ENCODE data around the gene DOCK2. TPM values are rescaled to one million over a fixed set of nuclear protein-coding genes. Genes with fewer than 3 reads are reported as not detected.

Gene DOCK2
- total and polyA plus RNA-seq, 5 donors from 2014 or later = 65.9 to 354 (median 71.1) TPM

DNA sequence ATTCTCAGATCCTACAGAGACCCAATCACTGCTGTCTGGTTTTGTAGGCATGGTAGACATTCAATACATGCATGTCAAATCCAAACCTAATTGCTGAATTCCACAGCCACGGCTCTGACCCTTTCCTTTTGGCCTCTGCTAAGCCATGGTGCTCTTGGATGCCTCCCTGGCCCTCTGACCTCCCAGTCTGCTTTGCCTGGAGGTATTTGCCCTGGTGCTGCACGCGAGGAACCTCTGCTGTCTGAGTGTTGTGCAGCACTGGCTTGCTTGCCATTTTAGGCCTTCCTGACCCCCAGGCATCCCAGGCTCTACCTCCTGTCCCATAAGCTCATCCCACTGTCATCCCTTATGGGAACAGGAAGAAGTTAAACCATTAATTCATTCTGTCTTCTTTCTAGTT is 60.9 kb downstream of the DOCK2 start:
- Histone ChIP-seq H3K4me1 (ENCODE audit: control insufficient read depth, insufficient read depth, low read length, poor library complexity, severe bottlenecking) (no peaks in the 10 kb centered on the region), H3K27me3 (ENCODE audit: control insufficient read depth, insufficient read depth, low read length) (no peaks in the 10 kb centered on the region), H3K36me3 (ENCODE audit: control insufficient read depth, insufficient read depth, low read length) (peaks cover 99% of the 10 kb centered on the region), H3K27ac (ENCODE audit: insufficient read depth, low read length, poor library complexity, severe bottlenecking) (no peak overlapping the region), H3K4me3 (ENCODE audit: low read depth, low read length) (no peak overlapping the region), H3K9me3 (ENCODE audit: control insufficient read depth in 2 of 2, low read length in 2 of 2) (no peaks in the 10 kb centered on the region)
- DNase-seq (no peak), ATAC-seq (ENCODE audit: low read depth in 2 of 2) (no peak)
- Mint-ChIP-seq H3K36me3 (peaks cover 80% of the 10 kb centered on the region), H3K9me3 (no peaks in the 10 kb centered on the region), H3K4me1 (peaks cover 0 to 4% (median 1%) of the 10 kb centered on the region in 4 donors), H3K27ac (peak overlapping the region in 1 of 3 donors; percentile 6), H3K27me3 (no peaks in the 10 kb centered on the region), H3K4me3 (no peak overlapping the region)

- H3K4me1 ChIP-seq (ENCODE audit: control insufficient read depth, insufficient read depth, low read length, poor library complexity, severe bottlenecking) = no peaks in the 10 kb centered on the region
- peaks cover 94% of the 10 kb centered on the region for H3K36me3 ChIP-seq (ENCODE audit: control insufficient read depth, insufficient read depth, low read length)
- Mint-ChIP-seq H3K36me3 (peaks cover 74% of the 10 kb centered on the region), H3K4me1 (peaks cover 0 to 4% (median 3%) of the 10 kb centered on the region in 4 donors), H3K27ac (no peak overlapping the region), H3K9me3 (no peaks in the 10 kb centered on the region), H3K4me3 (no peak overlapping the region), H3K27me3 (no peaks in the 10 kb centered on the region)
- DNase-seq (no peak), ATAC-seq (ENCODE audit: low read depth in 2 of 2) (no peak)
- H3K27me3 ChIP-seq (ENCODE audit: control insufficient read depth, insufficient read depth, low read length) = no peaks in the 10 kb centered on the region
- H3K27ac ChIP-seq (ENCODE audit: insufficient read depth, low read length, poor library complexity, severe bottlenecking) = no peak overlapping the region
- H3K9me3 ChIP-seq (ENCODE audit: control insufficient read depth in 2 of 2, low read length in 2 of 2) = no peaks in the 10 kb centered on the region
- H3K4me3 ChIP-seq (ENCODE audit: low read depth, low read length) = no peak overlapping the region
Observed at GRCh38 chr5:169700611-169701010, 63.5 kb downstream of the DOCK2 start.

DNA sequence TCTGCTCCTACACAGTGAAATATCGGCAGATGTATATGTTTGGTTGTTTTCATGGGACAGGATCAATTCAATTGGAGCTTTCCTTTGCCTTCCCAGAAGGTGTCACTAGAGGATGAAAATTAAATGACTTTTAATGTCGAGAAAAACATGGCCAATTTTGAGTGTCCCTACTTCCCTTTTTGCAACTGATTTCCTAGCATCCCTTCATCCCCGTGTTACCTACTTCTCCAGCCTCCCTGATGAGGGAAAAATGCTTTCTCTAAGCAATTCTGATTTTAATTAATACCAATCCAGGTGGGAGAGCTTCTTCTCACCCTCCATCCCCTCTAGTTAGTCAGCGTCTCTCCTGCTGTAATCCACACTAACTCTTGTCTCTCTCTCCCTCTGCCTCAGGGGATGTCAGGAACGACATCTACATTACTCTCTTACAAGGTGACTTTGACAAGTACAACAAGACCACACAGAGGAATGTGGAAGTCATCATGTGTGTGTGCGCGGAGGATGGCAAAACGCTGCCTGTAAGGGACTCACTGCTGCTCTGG is 64.9 kb downstream of the DOCK2 start:
- no peaks in the 10 kb centered on the region for H3K27me3 ChIP-seq (ENCODE audit: control insufficient read depth, insufficient read depth, low read length)
- H3K4me3 ChIP-seq (ENCODE audit: low read depth, low read length) = no peak overlapping the region
- H3K4me3 Mint-ChIP-seq = no peak overlapping the region
- DNase-seq (no peak), ATAC-seq (ENCODE audit: low read depth in 2 of 2) (no peak)
- no peaks in the 10 kb centered on the region for H3K4me1 ChIP-seq (ENCODE audit: control insufficient read depth, insufficient read depth, low read length, poor library complexity, severe bottlenecking)
- peaks cover 94% of the 10 kb centered on the region for H3K36me3 ChIP-seq (ENCODE audit: control insufficient read depth, insufficient read depth, low read length)
- H3K4me1 Mint-ChIP-seq = peaks cover 0 to 4% (median 4%) of the 10 kb centered on the region in 4 donors
- H3K9me3 Mint-ChIP-seq = no peaks in the 10 kb centered on the region
- no peaks in the 10 kb centered on the region for H3K27me3 Mint-ChIP-seq
- H3K27ac Mint-ChIP-seq = peak overlapping the region in 2 of 3 donors; percentile 16 to 65
- no peak overlapping the region for H3K27ac ChIP-seq (ENCODE audit: insufficient read depth, low read length, poor library complexity, severe bottlenecking)
- H3K36me3 Mint-ChIP-seq = peaks cover 69% of the 10 kb centered on the region
- no peaks in the 10 kb centered on the region for H3K9me3 ChIP-seq (ENCODE audit: control insufficient read depth in 2 of 2, low read length in 2 of 2)

DNA sequence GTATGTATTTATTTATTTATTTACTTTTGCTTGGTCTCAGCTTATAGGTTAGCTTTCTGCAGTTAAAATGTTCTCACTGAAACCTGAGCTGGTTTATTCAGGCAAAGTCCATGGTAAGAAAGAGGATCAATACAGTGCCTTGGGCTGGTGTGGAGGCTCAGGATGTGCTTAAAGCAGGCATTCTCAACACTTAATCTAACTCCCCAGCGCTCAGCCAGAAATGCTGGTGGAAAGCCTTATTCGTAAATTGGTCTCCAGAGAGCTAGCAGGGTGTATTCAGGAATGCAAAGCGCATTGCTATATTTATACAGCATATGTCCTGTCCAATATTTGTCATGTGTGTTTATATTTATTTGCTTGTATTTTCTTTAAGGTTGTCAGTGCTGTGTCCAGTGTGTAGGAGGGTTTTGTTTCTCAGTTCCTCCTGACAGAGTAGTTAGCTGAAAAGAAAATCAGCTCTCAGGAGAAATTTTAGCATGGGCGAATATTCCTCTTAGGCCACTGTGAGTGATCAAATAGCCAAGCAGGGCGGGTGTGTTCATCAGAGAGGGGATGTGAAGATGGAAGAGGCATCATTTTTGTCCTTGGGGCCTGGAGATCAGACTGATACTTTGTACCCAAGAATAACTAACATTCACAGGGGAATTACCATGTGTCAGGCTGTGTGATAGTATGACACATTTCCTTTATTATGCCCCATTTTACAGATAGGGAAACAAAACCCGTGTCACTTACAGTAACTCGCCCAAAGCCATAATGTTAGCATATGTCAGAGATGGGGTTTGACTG is 65.8 kb downstream of the DOCK2 start:
- no peak overlapping the region for H3K4me3 ChIP-seq (ENCODE audit: low read depth, low read length)
- DNase-seq (peak in 1 of 3 donors; percentile 4), ATAC-seq (ENCODE audit: low read depth in 2 of 2) (no peak)
- peaks cover 94% of the 10 kb centered on the region for H3K36me3 ChIP-seq (ENCODE audit: control insufficient read depth, insufficient read depth, low read length)
- no peaks in the 10 kb centered on the region for H3K9me3 ChIP-seq (ENCODE audit: control insufficient read depth in 2 of 2, low read length in 2 of 2)
- H3K27me3 ChIP-seq (ENCODE audit: control insufficient read depth, insufficient read depth, low read length) = no peaks in the 10 kb centered on the region
- peaks cover 0 to 4% (median 4%) of the 10 kb centered on the region in 4 donors for H3K4me1 Mint-ChIP-seq
- no peaks in the 10 kb centered on the region for H3K9me3 Mint-ChIP-seq
- no peak overlapping the region for H3K27ac ChIP-seq (ENCODE audit: insufficient read depth, low read length, poor library complexity, severe bottlenecking)
- no peaks in the 10 kb centered on the region for H3K27me3 Mint-ChIP-seq
- H3K4me1 ChIP-seq (ENCODE audit: control insufficient read depth, insufficient read depth, low read length, poor library complexity, severe bottlenecking) = no peaks in the 10 kb centered on the region
- H3K36me3 Mint-ChIP-seq = peaks cover 68% of the 10 kb centered on the region
- H3K4me3 Mint-ChIP-seq = no peak overlapping the region
- peak overlapping the region in 2 of 3 donors; percentile 16 to 26 for H3K27ac Mint-ChIP-seq

GRCh38 chr5:169703813-169704212 is 66.7 kb downstream of the DOCK2 start:
- Mint-ChIP-seq H3K36me3 (peaks cover 69% of the 10 kb centered on the region), H3K4me3 (no peak overlapping the region), H3K27ac (peak overlapping the region in 1 of 3 donors; percentile 16), H3K9me3 (no peaks in the 10 kb centered on the region), H3K27me3 (no peaks in the 10 kb centered on the region), H3K4me1 (peaks cover 0 to 9% (median 5%) of the 10 kb centered on the region in 4 donors)
- ATAC-seq (ENCODE audit: low read depth in 2 of 2) = no peak
- no peaks in the 10 kb centered on the region for H3K4me1 ChIP-seq (ENCODE audit: control insufficient read depth, insufficient read depth, low read length, poor library complexity, severe bottlenecking)
- H3K27me3 ChIP-seq (ENCODE audit: control insufficient read depth, insufficient read depth, low read length) = no peaks in the 10 kb centered on the region
- no peak overlapping the region for H3K27ac ChIP-seq (ENCODE audit: insufficient read depth, low read length, poor library complexity, severe bottlenecking)
- no peak overlapping the region for H3K4me3 ChIP-seq (ENCODE audit: low read depth, low read length)
- peaks cover 94% of the 10 kb centered on the region for H3K36me3 ChIP-seq (ENCODE audit: control insufficient read depth, insufficient read depth, low read length)
- no peak for DNase-seq
- H3K9me3 ChIP-seq (ENCODE audit: control insufficient read depth in 2 of 2, low read length in 2 of 2) = no peaks in the 10 kb centered on the region

DNA sequence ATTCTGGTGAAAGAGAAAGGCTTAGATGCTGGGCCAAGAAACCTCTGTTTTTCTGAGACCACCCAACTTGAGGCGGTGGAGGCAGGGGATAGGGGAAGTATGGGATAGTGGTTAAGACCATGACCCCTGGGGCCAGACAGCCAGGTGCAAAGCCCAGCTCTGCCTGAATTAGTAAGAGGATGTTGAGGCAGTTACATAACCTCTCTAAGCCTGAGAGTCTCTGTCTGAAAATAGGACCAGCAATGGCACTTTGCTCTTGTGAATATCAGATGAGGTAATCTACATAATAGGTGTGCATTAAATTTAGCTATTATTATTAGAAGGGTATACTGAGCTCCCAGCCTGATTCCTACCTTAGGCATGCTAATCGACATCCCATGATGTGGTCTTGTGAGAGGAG is 68.2 kb downstream of the DOCK2 start:
- DNase-seq (no peak), ATAC-seq (ENCODE audit: low read depth in 2 of 2) (no peak)
- Histone ChIP-seq H3K9me3 (ENCODE audit: control insufficient read depth in 2 of 2, low read length in 2 of 2) (no peaks in the 10 kb centered on the region), H3K4me3 (ENCODE audit: low read depth, low read length) (no peak overlapping the region), H3K27me3 (ENCODE audit: control insufficient read depth, insufficient read depth, low read length) (no peaks in the 10 kb centered on the region), H3K4me1 (ENCODE audit: control insufficient read depth, insufficient read depth, low read length, poor library complexity, severe bottlenecking) (no peaks in the 10 kb centered on the region), H3K36me3 (ENCODE audit: control insufficient read depth, insufficient read depth, low read length) (peaks cover 94% of the 10 kb centered on the region), H3K27ac (ENCODE audit: insufficient read depth, low read length, poor library complexity, severe bottlenecking) (no peak overlapping the region)
- peak overlapping the region in 2 of 3 donors; percentile 42 to 78 for H3K27ac Mint-ChIP-seq
- no peaks in the 10 kb centered on the region for H3K27me3 Mint-ChIP-seq
- H3K4me3 Mint-ChIP-seq = no peak overlapping the region
- peaks cover 0 to 9% (median 5%) of the 10 kb centered on the region in 4 donors for H3K4me1 Mint-ChIP-seq
- H3K9me3 Mint-ChIP-seq = no peaks in the 10 kb centered on the region
- peaks cover 60% of the 10 kb centered on the region for H3K36me3 Mint-ChIP-seq

GRCh38 chr5:169706071-169706470 is 69.0 kb downstream of the DOCK2 start:
- Histone ChIP-seq H3K27me3 (ENCODE audit: control insufficient read depth, insufficient read depth, low read length) (no peaks in the 10 kb centered on the region), H3K4me3 (ENCODE audit: low read depth, low read length) (no peak overlapping the region), H3K27ac (ENCODE audit: insufficient read depth, low read length, poor library complexity, severe bottlenecking) (no peak overlapping the region), H3K9me3 (ENCODE audit: control insufficient read depth in 2 of 2, low read length in 2 of 2) (no peaks in the 10 kb centered on the region), H3K4me1 (ENCODE audit: control insufficient read depth, insufficient read depth, low read length, poor library complexity, severe bottlenecking) (no peaks in the 10 kb centered on the region), H3K36me3 (ENCODE audit: control insufficient read depth, insufficient read depth, low read length) (peaks cover 94% of the 10 kb centered on the region)
- peak overlapping the region in 1 of 3 donors; percentile 78 for H3K27ac Mint-ChIP-seq
- no peak for ATAC-seq (ENCODE audit: low read depth in 2 of 2)
- H3K36me3 Mint-ChIP-seq = peaks cover 61% of the 10 kb centered on the region
- no peaks in the 10 kb centered on the region for H3K27me3 Mint-ChIP-seq
- no peak overlapping the region for H3K4me3 Mint-ChIP-seq
- H3K4me1 Mint-ChIP-seq = peaks cover 0 to 9% (median 5%) of the 10 kb centered on the region in 4 donors
- no peak for DNase-seq
- no peaks in the 10 kb centered on the region for H3K9me3 Mint-ChIP-seq
